ENCODE results near the gene MICAL2. TPM values are rescaled to one million over a fixed set of nuclear protein-coding genes. Genes with fewer than 3 reads are reported as not detected.

MICAL2 gene
- total RNA-seq, 1 donor from 2014 or later: 104 TPM

DNA sequence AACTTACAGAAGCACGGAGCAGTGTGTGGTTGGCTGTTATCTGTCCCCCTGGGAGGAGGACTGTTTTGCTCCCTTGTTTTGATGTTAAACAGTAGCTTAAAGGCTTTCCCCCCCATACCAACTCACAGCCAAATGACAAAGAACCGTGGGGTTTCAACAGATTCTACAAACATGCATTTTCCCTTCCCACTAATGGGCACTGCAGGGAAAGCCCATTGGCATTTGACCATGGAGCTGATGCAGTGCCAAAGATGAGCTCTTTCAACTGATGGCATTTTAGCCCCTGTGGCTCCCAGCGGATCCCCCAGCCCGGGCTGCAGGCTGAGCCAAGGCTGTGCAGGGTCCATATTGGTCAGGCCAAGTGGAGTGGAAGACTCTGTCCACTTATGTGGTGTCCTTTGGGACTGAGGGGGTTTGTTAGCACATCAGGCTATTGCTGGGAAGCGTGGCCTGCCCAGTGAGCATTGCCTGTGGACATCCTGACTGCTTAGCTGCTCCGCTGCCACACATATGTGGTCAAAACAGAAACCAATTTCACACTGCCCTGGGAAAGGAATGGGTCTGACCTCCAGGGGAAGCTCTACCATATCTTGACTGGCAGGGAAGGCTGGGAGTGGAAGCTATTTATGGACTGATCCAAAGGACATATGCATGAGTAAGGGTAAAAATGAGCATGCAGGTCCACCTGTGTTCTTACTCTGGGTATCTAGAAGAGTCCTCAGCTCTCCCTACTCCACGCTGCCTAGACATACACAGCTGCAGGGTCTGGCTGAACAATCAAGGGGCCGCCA lies 150.5 kb downstream of the MICAL2 start:
- TF ChIP-seq, protein P1, sequence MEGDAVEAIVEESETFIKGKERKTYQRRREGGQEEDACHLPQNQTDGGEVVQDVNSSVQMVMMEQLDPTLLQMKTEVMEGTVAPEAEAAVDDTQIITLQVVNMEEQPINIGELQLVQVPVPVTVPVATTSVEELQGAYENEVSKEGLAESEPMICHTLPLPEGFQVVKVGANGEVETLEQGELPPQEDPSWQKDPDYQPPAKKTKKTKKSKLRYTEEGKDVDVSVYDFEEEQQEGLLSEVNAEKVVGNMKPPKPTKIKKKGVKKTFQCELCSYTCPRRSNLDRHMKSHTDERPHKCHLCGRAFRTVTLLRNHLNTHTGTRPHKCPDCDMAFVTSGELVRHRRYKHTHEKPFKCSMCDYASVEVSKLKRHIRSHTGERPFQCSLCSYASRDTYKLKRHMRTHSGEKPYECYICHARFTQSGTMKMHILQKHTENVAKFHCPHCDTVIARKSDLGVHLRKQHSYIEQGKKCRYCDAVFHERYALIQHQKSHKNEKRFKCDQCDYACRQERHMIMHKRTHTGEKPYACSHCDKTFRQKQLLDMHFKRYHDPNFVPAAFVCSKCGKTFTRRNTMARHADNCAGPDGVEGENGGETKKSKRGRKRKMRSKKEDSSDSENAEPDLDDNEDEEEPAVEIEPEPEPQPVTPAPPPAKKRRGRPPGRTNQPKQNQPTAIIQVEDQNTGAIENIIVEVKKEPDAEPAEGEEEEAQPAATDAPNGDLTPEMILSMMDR (conservative IDR thresholded peaks at IDR 0.05; ENCODE audit: low read depth, low read length): no peak
- H3K4me3 ChIP-seq (ENCODE audit: low read depth, low read length): no peak overlapping the region
- no peak for DNase-seq (ENCODE audit: low read depth)

DNA sequence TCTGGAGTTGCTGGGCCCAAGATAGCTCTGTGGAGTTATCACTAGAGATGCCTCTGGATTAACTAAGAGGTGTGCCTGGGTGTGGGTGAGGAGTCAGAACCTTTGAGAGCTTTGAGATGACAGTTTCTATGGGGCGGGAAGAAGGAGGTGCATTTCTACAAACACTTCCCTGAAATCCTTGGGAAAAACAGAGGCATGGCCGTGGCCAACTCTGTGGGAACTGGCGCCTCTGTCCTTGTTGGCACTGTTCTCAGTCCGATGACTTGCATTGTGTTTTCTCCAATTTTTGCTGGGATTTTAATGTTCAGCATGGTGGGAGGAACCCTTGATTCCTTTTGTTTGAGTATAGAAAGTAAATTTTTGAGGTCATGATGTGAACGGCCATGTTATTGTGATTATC lies 151.2 kb downstream of the MICAL2 start:
- TF ChIP-seq, protein P1 (conservative IDR thresholded peaks at IDR 0.05; ENCODE audit: low read depth, low read length): no peak
- no peak overlapping the region for H3K4me3 ChIP-seq (ENCODE audit: low read depth, low read length)

DNA sequence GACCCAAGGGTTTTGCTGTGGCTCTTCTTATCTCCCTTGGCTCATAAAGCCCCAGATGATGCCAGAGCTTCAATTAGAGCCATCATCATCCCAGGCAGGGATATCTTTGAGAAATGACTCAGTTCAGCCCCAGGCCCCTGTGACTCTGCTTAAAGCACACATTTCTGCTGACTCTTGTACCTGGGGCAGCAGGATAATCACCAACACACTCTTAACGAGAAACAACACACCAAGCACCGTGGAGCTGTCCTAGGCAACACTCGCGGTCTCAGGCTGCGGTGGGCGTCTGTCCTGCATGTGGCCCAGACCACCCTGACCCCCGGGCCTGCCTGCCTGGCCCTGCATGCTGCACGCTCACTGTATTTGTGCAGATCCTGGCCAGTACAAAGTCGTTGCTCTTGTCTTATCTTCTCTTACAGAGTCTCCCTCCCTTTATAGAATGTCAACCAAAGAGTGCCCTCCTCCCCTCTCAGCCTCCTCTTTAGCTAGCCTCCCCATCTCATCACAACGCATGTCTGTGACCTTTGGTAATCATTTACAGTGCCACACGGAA lies 152.8 kb downstream of the MICAL2 start:
- DNase-seq (ENCODE audit: low read depth): no peak
- TF ChIP-seq, protein P1 (conservative IDR thresholded peaks at IDR 0.05; ENCODE audit: low read depth, low read length): no peak

More for the DNA sequence above, 151.2 kb downstream of the MICAL2 start:
- DNase-seq (ENCODE audit: low read depth): no peak

DNA sequence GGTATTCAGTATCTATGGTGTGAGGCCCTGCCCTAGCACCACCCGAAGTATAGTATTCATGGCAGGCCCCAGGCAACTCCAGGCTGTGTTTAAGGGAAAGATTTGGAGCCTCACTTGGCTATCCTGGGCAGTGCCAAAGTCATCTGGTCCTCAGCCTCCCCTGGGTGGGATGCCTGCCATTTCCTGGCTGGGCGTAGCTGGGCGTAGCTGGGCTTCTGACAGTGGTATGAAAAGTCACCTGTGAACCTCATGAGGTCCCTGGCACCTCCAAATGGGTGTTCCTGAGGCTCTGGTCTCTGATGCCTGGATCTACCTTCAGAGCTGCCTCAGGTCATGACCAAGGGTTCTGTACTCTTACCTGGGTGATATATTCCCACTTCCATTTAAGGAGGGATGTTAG lies 154.0 kb downstream of the MICAL2 start:
- H3K4me3 ChIP-seq (ENCODE audit: low read depth, low read length): no peak overlapping the region
- TF ChIP-seq, protein P1 (conservative IDR thresholded peaks at IDR 0.05; ENCODE audit: low read depth, low read length): no peak
- DNase-seq (ENCODE audit: low read depth): no peak

More for the DNA sequence above, 152.8 kb downstream of the MICAL2 start:
- H3K4me3 ChIP-seq (ENCODE audit: low read depth, low read length): no peak overlapping the region

DNA sequence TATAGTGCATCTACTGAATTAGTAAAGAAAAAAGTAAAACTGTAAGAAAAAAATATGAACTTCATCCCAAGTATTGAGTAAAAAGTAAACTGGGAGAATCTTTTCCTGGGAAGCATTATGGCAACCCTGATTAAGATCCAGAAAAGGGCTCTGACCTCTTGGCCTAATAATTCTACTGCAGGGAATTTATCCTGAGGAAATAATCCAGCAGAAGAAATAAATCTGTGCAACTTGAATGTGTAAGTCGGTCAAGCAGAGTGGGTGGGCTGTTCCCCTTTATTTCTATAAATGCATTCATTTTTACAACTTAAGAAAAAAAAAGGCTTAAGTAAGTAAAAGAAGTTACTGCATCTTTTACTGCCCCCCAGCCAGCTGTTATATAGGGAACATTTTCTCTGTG lies 155.7 kb downstream of the MICAL2 start:
- no peak overlapping the region for H3K4me3 ChIP-seq (ENCODE audit: low read depth, low read length)
- TF ChIP-seq, protein P1 (conservative IDR thresholded peaks at IDR 0.05; ENCODE audit: low read depth, low read length): no peak
- no peak for DNase-seq (ENCODE audit: low read depth)

DNA sequence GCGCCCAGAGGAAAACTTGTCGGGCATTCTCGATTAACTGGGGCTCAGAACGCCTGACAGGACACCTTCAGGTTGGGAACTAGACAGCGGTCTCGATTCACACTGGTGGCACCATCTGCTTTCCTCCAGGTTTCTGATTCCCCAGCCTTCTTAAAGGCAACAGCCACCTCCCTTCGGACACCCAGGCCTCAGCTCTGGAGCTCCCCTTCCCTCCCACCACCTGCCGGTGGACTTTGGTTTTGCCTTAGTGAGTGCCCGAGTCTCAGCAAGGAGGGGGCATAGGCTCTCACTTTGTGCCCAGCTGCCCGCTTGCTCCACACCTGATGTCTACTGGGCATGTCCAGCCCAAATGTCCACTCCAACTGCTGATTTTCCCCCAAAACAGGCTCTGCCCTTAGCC lies 156.6 kb downstream of the MICAL2 start:
- H3K4me3 ChIP-seq (ENCODE audit: low read depth, low read length): no peak overlapping the region
- TF ChIP-seq, protein P1 (conservative IDR thresholded peaks at IDR 0.05; ENCODE audit: low read depth, low read length): peak; percentile 38
- DNase-seq (ENCODE audit: low read depth): no peak
